Neural crest cell (in vitro differentiated cells): ENCODE data around the gene MFSD12. TPM values are rescaled to one million over a fixed set of nuclear protein-coding genes. Genes with fewer than 3 reads are reported as not detected.
"Not testable (repeated sequence)": the region's sequence is repeated elsewhere in the genome, so short reads cannot be mapped to it uniquely, and the experiment has no call there.

ENCODE experiments used
- DNase-seq: peaks from one replicate; pipeline ENCODE4 v3.0.0; 2021; ENCODE audit warnings: low read depth, mixed read lengths, low spot score
- H3K27ac Mint-ChIP-seq: one replicate; pipeline ENCODE4 v1.8.0; 2021; ENCODE audit warnings: mild to moderate bottlenecking, mixed read lengths; ENCODE audit not compliant: unreplicated experiment
- H3K27me3 Mint-ChIP-seq: 2 replicates; pipeline ENCODE4 v1.8.0; 2021; ENCODE audit warnings: low read depth, mild to moderate bottlenecking, mixed read lengths
- H3K36me3 Mint-ChIP-seq: 2 replicates; pipeline ENCODE4 v1.8.0; 2021; ENCODE audit warnings: low read depth, mild to moderate bottlenecking, mixed read lengths
- H3K4me1 Mint-ChIP-seq: 2 replicates; pipeline ENCODE4 v1.8.0; 2021; ENCODE audit warnings: mixed read lengths
- H3K4me3 Mint-ChIP-seq: one replicate; pipeline ENCODE4 v1.8.0; 2021; ENCODE audit warnings: mild to moderate bottlenecking, mixed read lengths
- H3K9me3 Mint-ChIP-seq: 2 replicates; pipeline ENCODE4 v1.8.0; 2021; ENCODE audit warnings: mixed read lengths
- CTCF ChIP-seq: fragments of 200-600 bp; sonication (generic); conservative IDR thresholded peaks from 2 replicates; pipeline ENCODE4 v1.5.0; 2021; ENCODE audit warnings: antibody characterized with exemption, mild to moderate bottlenecking
- total RNA-seq: library from RNA; stranded (reverse); gene quantifications from 2 replicates; pipeline ENCODE4 v1.2.1, GENCODE V29; 2021

MFSD12 gene
- total RNA-seq, 1 donor from 2014 or later, result 79.1 TPM

GRCh38 chr19:3533033-3533432 is 24.4 kb downstream of the MFSD12 start:
- Mint-ChIP-seq H3K36me3 (peaks cover 3% of the 10 kb centered on the region), H3K4me1 (no peaks in the 10 kb centered on the region), H3K4me3 (no peak overlapping the region), H3K27ac (no peak overlapping the region), H3K9me3 (no peaks in the 10 kb centered on the region), H3K27me3 (no peaks in the 10 kb centered on the region)
- DNase-seq, result no peak
- TF ChIP-seq CTCF, result no peak

- Mint-ChIP-seq H3K27ac (no peak overlapping the region), H3K9me3 (no peaks in the 10 kb centered on the region), H3K4me3 (no peak overlapping the region), H3K36me3 (peaks cover 3% of the 10 kb centered on the region), H3K27me3 (no peaks in the 10 kb centered on the region), H3K4me1 (no peaks in the 10 kb centered on the region)
- TF ChIP-seq CTCF, result no peak
- no peak for DNase-seq
These were observed 25.1 kb downstream of the MFSD12 start for GRCh38 chr19:3532154-3532786.

- no peaks in the 10 kb centered on the region for H3K4me1 Mint-ChIP-seq
- DNase-seq, result no peak
- H3K9me3 Mint-ChIP-seq, result no peaks in the 10 kb centered on the region
- no peaks in the 10 kb centered on the region for H3K27me3 Mint-ChIP-seq
- H3K36me3 Mint-ChIP-seq, result peaks cover 3% of the 10 kb centered on the region
- no peak overlapping the region for H3K4me3 Mint-ChIP-seq
- H3K27ac Mint-ChIP-seq, result no peak overlapping the region
- no peak for TF ChIP-seq CTCF
These were observed 25.7 kb downstream of the MFSD12 start for GRCh38 chr19:3531716-3532115.

GRCh38 chr19:3530389-3530788 is 27.0 kb downstream of the MFSD12 start:
- no peak for DNase-seq
- H3K4me3 Mint-ChIP-seq, result no peak overlapping the region
- TF ChIP-seq CTCF, result no peak
- peaks cover 3% of the 10 kb centered on the region for H3K36me3 Mint-ChIP-seq
- H3K27me3 Mint-ChIP-seq, result no peaks in the 10 kb centered on the region
- H3K4me1 Mint-ChIP-seq, result no peaks in the 10 kb centered on the region
- no peaks in the 10 kb centered on the region for H3K9me3 Mint-ChIP-seq
- no peak overlapping the region for H3K27ac Mint-ChIP-seq

- not testable (repeated sequence) for DNase-seq, H3K4me1 Mint-ChIP-seq, H3K27me3 Mint-ChIP-seq, H3K4me3 Mint-ChIP-seq, H3K36me3 Mint-ChIP-seq, H3K9me3 Mint-ChIP-seq, H3K27ac Mint-ChIP-seq
These were observed 28.1 kb downstream of the MFSD12 start for GRCh38 chr19:3529299-3529698.

- Mint-ChIP-seq H3K27me3 (no peaks in the 10 kb centered on the region), H3K9me3 (no peaks in the 10 kb centered on the region), H3K4me1 (no peaks in the 10 kb centered on the region), H3K27ac (no peak overlapping the region), H3K36me3 (peaks cover 3% of the 10 kb centered on the region), H3K4me3 (no peak overlapping the region)
- TF ChIP-seq CTCF, result no peak
- no peak for DNase-seq
These were observed 28.7 kb downstream of the MFSD12 start for GRCh38 chr19:3528539-3529211.
